Vagina (tissue), 2 donors: ENCODE data around the gene AP3M1. TPM values are rescaled to one million over a fixed set of nuclear protein-coding genes. Genes with fewer than 3 reads are reported as not detected.

Experiments
- DNase-seq, 2 donors: peaks; one replicate each; pipeline ENCODE4 v3.0.0-alpha.2; 2017; ENCODE audit errors: extremely low spot score in 2 of 2
- H3K27ac ChIP-seq: fragments of 200-600 bp; sonication (generic); one replicate; pipeline ENCODE4 v1.5.1; 2019
- H3K27me3 ChIP-seq: fragments of 200-600 bp; sonication (generic); one replicate; pipeline ENCODE4 v1.5.1; 2019
- H3K36me3 ChIP-seq, 2 donors: fragments of 200-600 bp; sonication (generic); one replicate each; pipeline ENCODE4 v1.5.1; 2017 to 2019
- H3K4me1 ChIP-seq: fragments of 200-600 bp; sonication (generic); one replicate; pipeline ENCODE4 v1.5.1; 2019
- H3K4me3 ChIP-seq, 2 donors: fragments of 200-600 bp; sonication (generic); 1 replicate in 1 of 2; 2 replicates in 1 of 2; pipeline ENCODE4 v1.5.1; 2016 to 2019
- H3K9me3 ChIP-seq: fragments of 200-600 bp; sonication (generic); one replicate; pipeline ENCODE4 v1.5.1; 2019
- POLR2A ChIP-seq, 2 donors: fragments of 450-650 bp; IDR thresholded peaks; one replicate each; pipeline ENCODE4 v1.6.1; 2017; ENCODE audit warnings: antibody characterized with exemption in 2 of 2, mild to moderate bottlenecking in 2 of 2, moderate library complexity in 2 of 2
- POLR2AphosphoS5 ChIP-seq, 2 donors: sonication (generic); formaldehyde crosslinking; IDR thresholded peaks; one replicate each; pipeline ENCODE4 v1.9.0; 2017; ENCODE audit warnings: antibody characterized with exemption in 2 of 2, mild to moderate bottlenecking in 2 of 2, low read depth in 1 of 2; ENCODE audit not compliant: insufficient read depth in 1 of 2
- intact Hi-C: fragments of 100-400 bp; cut with DNase I; formaldehyde crosslinking; loops from one replicate; pipeline ENCODE4 v1.15.1; 2023
- total RNA-seq: library from RNA; depleted of rRNA; stranded (reverse); fragments of >200 nt; gene quantifications from one replicate; pipeline ENCODE4 v1.2.3, GENCODE V29; 2016
- TF ChIP-seq, protein P1 (sequence below), 3 experiments: fragments of 450-650 bp in 2 of 3; fragments of 200-600 bp in 1 of 3; sonication (generic) in 1 of 3; IDR thresholded peaks; one replicate each; pipeline ENCODE4 v1.5.1; 2017 to 2019; ENCODE audit warnings: antibody characterized with exemption in 3 of 3, mild to moderate bottlenecking in 2 of 3, moderate library complexity in 2 of 3

The AP3M1 gene
- total RNA-seq, 1 donor from 2014 or later, result 19.6 TPM

DNA sequence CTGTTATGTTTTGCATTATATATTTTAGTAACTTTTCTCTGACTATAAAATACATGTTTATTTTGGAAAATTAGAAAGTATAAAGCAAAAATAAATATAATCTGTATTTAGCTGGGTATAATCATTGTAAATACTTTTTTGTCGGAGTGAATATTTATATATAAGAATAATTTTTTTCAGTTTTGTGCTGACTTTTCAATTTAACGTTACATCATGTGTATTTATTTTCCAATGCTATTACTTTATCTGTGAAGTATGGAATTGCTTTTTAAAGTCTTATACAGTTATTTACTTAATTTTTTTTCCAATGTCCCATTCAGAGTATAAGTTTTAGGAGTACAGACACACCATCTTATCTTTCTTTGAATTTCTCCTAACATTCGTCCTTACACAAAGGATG lies 15.2 kb downstream of the AP3M1 start:
- DNase-seq, result no peak
- no peak overlapping the region for H3K27ac ChIP-seq
- H3K4me1 ChIP-seq, result no peaks in the 10 kb centered on the region
- no peaks in the 10 kb centered on the region for H3K27me3 ChIP-seq
- no peak overlapping the region for H3K4me3 ChIP-seq
- no peaks in the 10 kb centered on the region for H3K9me3 ChIP-seq
- peaks cover 3 to 64% of the 10 kb centered on the region in 2 donors for H3K36me3 ChIP-seq
- intact Hi-C loops, result no loop called here
- TF ChIP-seq POLR2AphosphoS5 (IDR thresholded peaks at IDR 0.05; ENCODE audit: insufficient read depth in 1 of 2, low read depth in 1 of 2), result no peak

DNA sequence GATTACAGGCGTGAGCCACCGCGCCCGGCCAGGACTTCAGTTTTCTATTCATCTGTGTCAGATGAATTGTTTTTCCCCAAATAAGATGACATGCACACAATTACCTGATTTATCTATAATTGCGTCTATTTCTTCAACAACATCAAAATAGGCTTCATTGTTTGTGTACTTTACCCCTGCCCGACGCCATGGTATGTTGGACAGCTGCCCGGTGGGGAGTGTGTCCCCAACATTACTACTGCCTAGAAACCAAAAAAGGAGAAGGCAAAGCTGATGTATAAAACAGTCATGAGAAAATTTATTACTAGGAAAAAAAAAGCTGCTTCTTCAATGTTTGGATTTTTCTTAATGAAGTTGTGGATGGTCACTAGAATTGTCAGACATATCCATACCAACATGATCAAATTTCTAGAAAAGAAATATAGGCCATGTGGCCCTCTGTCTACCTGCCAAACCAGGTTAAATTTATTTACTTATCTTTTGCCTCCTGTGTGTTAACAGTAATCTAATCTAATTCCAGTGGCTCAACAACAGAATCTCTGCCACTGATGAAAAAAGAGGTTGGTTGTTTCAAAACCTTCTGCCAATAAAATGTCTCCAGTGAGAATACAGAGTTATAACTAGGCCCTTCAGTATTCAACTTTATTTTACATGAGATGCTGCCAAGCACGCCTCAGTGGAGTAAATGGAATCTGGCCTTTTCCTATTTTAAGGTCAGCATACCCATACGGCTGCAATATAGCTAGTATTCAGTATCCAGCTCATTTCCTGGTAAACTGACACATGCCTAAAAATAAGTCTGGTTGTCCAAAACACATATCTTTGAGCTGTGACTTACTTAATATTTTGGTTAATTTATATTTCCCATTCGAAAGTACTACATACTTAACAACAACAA lies 16.5 kb downstream of the AP3M1 start:
- H3K9me3 ChIP-seq, result no peaks in the 10 kb centered on the region
- DNase-seq, result no peak
- no peak overlapping the region for H3K27ac ChIP-seq
- intact Hi-C loops, result no loop called here
- H3K27me3 ChIP-seq, result no peaks in the 10 kb centered on the region
- H3K36me3 ChIP-seq, result peaks cover 3 to 77% of the 10 kb centered on the region in 2 donors
- H3K4me3 ChIP-seq, result no peak overlapping the region
- TF ChIP-seq POLR2A (IDR thresholded peaks at IDR 0.05) (no peak), POLR2AphosphoS5 (IDR thresholded peaks at IDR 0.05; ENCODE audit: insufficient read depth in 1 of 2, low read depth in 1 of 2) (no peak)
- TF ChIP-seq, protein P1, sequence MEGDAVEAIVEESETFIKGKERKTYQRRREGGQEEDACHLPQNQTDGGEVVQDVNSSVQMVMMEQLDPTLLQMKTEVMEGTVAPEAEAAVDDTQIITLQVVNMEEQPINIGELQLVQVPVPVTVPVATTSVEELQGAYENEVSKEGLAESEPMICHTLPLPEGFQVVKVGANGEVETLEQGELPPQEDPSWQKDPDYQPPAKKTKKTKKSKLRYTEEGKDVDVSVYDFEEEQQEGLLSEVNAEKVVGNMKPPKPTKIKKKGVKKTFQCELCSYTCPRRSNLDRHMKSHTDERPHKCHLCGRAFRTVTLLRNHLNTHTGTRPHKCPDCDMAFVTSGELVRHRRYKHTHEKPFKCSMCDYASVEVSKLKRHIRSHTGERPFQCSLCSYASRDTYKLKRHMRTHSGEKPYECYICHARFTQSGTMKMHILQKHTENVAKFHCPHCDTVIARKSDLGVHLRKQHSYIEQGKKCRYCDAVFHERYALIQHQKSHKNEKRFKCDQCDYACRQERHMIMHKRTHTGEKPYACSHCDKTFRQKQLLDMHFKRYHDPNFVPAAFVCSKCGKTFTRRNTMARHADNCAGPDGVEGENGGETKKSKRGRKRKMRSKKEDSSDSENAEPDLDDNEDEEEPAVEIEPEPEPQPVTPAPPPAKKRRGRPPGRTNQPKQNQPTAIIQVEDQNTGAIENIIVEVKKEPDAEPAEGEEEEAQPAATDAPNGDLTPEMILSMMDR (IDR thresholded peaks at IDR 0.05), result no peak
- no peaks in the 10 kb centered on the region for H3K4me1 ChIP-seq

DNA sequence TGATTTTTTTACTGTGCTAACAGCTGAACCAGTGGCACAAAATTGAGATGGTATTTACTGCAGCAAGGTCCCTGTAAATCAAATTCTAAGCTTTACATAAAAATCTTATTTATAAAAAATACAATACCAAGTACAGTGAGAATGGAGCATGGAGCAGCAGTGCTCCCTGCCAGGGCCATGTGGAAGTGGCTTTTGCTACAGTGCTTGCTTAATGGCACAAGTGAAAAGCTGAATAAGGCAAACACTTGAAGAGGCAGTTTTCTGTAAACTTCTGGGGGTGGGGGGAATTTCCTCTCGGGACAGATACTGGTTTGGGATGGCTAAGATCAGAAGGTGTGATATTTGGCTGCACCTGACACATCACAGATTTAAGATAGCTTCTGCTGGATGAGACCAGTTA lies 27.5 kb downstream of the AP3M1 start:
- H3K27ac ChIP-seq, result no peak overlapping the region
- TF ChIP-seq POLR2A (IDR thresholded peaks at IDR 0.05) (no peak), POLR2AphosphoS5 (IDR thresholded peaks at IDR 0.05; ENCODE audit: insufficient read depth in 1 of 2, low read depth in 1 of 2) (no peak)
- TF ChIP-seq, protein P1 (IDR thresholded peaks at IDR 0.05), result no peak

DNA sequence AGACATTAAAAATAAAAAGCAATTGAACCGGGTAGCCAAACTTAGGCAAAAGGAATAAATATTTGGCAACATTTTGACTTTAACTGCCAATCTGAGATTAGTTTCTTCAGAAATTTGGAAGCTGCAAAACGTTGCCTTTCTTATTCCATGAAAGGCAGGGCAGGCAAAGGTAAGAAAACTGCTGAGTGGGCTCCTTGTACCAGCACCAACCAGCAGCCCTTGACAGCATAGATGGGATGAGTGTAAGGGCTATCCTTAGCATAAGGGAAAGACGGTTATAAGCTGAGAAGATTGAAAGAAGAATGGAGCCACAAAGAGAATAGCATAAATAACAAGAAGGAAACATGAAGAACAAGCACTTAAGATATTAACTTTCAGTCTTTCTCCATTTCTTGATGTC lies 28.6 kb downstream of the AP3M1 start:
- H3K4me3 ChIP-seq, result no peak overlapping the region
- no peak overlapping the region for H3K27ac ChIP-seq
- H3K27me3 ChIP-seq, result no peaks in the 10 kb centered on the region
- H3K9me3 ChIP-seq, result no peaks in the 10 kb centered on the region
- no peak for DNase-seq
- H3K36me3 ChIP-seq, result peaks cover 0 to 68% of the 10 kb centered on the region in 2 donors
- TF ChIP-seq POLR2AphosphoS5 (IDR thresholded peaks at IDR 0.05; ENCODE audit: insufficient read depth in 1 of 2, low read depth in 1 of 2), result no peak
- TF ChIP-seq POLR2A (IDR thresholded peaks at IDR 0.05), result no peak
- TF ChIP-seq, protein P1 (IDR thresholded peaks at IDR 0.05), result no peak
- peaks cover 9% of the 10 kb centered on the region for H3K4me1 ChIP-seq
- intact Hi-C loops, result no loop called here

More for the DNA sequence above, 27.5 kb downstream of the AP3M1 start:
- Histone ChIP-seq H3K4me3 (no peak overlapping the region), H3K36me3 (peaks cover 0 to 62% of the 10 kb centered on the region in 2 donors), H3K4me1 (peaks cover 9% of the 10 kb centered on the region), H3K27me3 (no peaks in the 10 kb centered on the region), H3K9me3 (no peaks in the 10 kb centered on the region)
- intact Hi-C loops, result no loop called here
- no peak for DNase-seq

DNA sequence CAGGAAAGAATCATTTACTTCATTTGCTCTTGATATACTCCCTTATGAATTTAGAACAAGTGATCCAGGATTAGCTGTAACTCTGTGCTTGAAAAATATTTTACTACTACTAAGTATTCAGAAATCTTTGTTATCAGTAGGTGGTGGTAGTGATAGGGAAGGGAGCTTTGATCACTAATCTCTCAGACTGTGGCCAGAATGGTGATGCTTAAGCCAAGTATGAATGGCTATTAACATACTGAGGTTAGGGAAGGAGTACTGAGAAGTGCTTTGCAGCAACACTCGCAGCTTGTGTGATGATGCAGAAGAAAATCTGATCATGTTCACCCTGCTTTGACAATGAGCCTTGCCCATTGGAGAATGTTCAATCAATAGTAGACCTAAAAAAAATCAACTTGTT lies 29.3 kb downstream of the AP3M1 start:
- H3K36me3 ChIP-seq, result peaks cover 0 to 67% of the 10 kb centered on the region in 2 donors
- H3K9me3 ChIP-seq, result no peaks in the 10 kb centered on the region
- no peak overlapping the region for H3K27ac ChIP-seq
- H3K4me1 ChIP-seq, result peaks cover 9% of the 10 kb centered on the region
- DNase-seq, result no peak
- TF ChIP-seq, protein P1 (IDR thresholded peaks at IDR 0.05), result no peak
- TF ChIP-seq POLR2A (IDR thresholded peaks at IDR 0.05), result no peak
- TF ChIP-seq POLR2AphosphoS5 (IDR thresholded peaks at IDR 0.05; ENCODE audit: insufficient read depth in 1 of 2, low read depth in 1 of 2), result no peak
- H3K27me3 ChIP-seq, result no peaks in the 10 kb centered on the region
- H3K4me3 ChIP-seq, result no peak overlapping the region
- intact Hi-C loops, result no loop called here
